CD4-positive, alpha-beta T cell treated with Interleukin-4 for 4 hours (primary cell): ENCODE measurements around the gene ASAP2.
"Not testable (repeated sequence)": the region's sequence is repeated elsewhere in the genome, so short reads cannot be mapped to it uniquely, and the experiment has no call there.

Experiments
- DNase-seq: peaks from one replicate; pipeline ENCODE4 v3.0.0-alpha.2; 2020

The ASAP2 gene

GRCh38 chr2:9212661-9213411 lies 6.2 kb downstream of the ASAP2 start:
- no peak for DNase-seq

- no peak for DNase-seq
These were observed 7.0 kb downstream of the ASAP2 start for GRCh38 chr2:9213477-9214051.

- no peak for DNase-seq
These were observed 8.3 kb downstream of the ASAP2 start for GRCh38 chr2:9214873-9215272.

GRCh38 chr2:9215680-9216079 lies 9.1 kb downstream of the ASAP2 start:
- DNase-seq: no peak

- not testable (repeated sequence) for DNase-seq
These were observed 9.5 kb downstream of the ASAP2 start for GRCh38 chr2:9216143-9216542.

GRCh38 chr2:9217838-9218770 lies 11.5 kb downstream of the ASAP2 start:
- no peak for DNase-seq

GRCh38 chr2:9219027-9219445 lies 12.4 kb downstream of the ASAP2 start:
- DNase-seq: no peak

- no peak for DNase-seq
These were observed 13.6 kb downstream of the ASAP2 start for GRCh38 chr2:9220201-9220600.

GRCh38 chr2:9221223-9221622 lies 14.6 kb downstream of the ASAP2 start:
- no peak for DNase-seq

GRCh38 chr2:9222239-9222892 lies 15.8 kb downstream of the ASAP2 start:
- DNase-seq: no peak

- no peak for DNase-seq
These were observed 16.3 kb downstream of the ASAP2 start for GRCh38 chr2:9222893-9223287.

GRCh38 chr2:9225806-9226205 lies 19.2 kb downstream of the ASAP2 start:
- DNase-seq: no peak

- DNase-seq: no peak
These were observed 20.1 kb downstream of the ASAP2 start for GRCh38 chr2:9226458-9227380.

GRCh38 chr2:9228088-9228751 lies 21.6 kb downstream of the ASAP2 start:
- no peak for DNase-seq

GRCh38 chr2:9228781-9229469 lies 22.3 kb downstream of the ASAP2 start:
- DNase-seq: no peak

GRCh38 chr2:9229470-9229820 lies 22.8 kb downstream of the ASAP2 start:
- no peak for DNase-seq

GRCh38 chr2:9230051-9230802 lies 23.6 kb downstream of the ASAP2 start:
- no peak for DNase-seq

GRCh38 chr2:9230881-9231280 lies 24.3 kb downstream of the ASAP2 start:
- DNase-seq: no peak

- DNase-seq: no peak
These were observed 24.9 kb downstream of the ASAP2 start for GRCh38 chr2:9231291-9232165.
